ENCODE results near the gene ARPC1A.

The ARPC1A gene

GRCh38 chr7:99402854-99403253 is 77.2 kb downstream of the ARPC1A start:
- no peak for TF ChIP-seq CTCF (IDR thresholded peaks at IDR 0.05)

GRCh38 chr7:99403764-99404163 is 78.1 kb downstream of the ARPC1A start:
- no peak for TF ChIP-seq CTCF (IDR thresholded peaks at IDR 0.05)

- no peak for TF ChIP-seq CTCF (IDR thresholded peaks at IDR 0.05)
Measured at GRCh38 chr7:99404235-99404976, 78.7 kb downstream of the ARPC1A start.

GRCh38 chr7:99404977-99405320 is 79.3 kb downstream of the ARPC1A start:
- TF ChIP-seq CTCF (IDR thresholded peaks at IDR 0.05) = no peak

GRCh38 chr7:99406557-99406956 is 80.9 kb downstream of the ARPC1A start:
- TF ChIP-seq CTCF (IDR thresholded peaks at IDR 0.05) = no peak

- no peak for TF ChIP-seq CTCF (IDR thresholded peaks at IDR 0.05)
Measured at GRCh38 chr7:99407872-99408378, 82.2 kb downstream of the ARPC1A start.

- TF ChIP-seq CTCF (IDR thresholded peaks at IDR 0.05) = no peak
Measured at GRCh38 chr7:99408379-99409191, 82.9 kb downstream of the ARPC1A start, which contains the start of the genes BUD31 and PDAP1. TSS of gene BUD31 (plus strand) at chr7:99408969. CDS start at chr7:99411093, 2,124 bp downstream. TSS of gene PDAP1 (minus strand) at chr7:99408597. CDS start at chr7:99408548, 49 bp downstream.

All from LNCAP (cell line).